NB4 (cell line): ENCODE results near the gene SLC39A2.
"Not testable (repeated sequence)": the region's sequence is repeated elsewhere in the genome, so short reads cannot be mapped to it uniquely, and the experiment has no call there.

Source experiments
- DNase-seq: peaks from one replicate; pipeline ENCODE4 v3.0.0; 2010; ENCODE audit warnings: low read depth
- H3K4me3 ChIP-seq: one replicate; pipeline ENCODE4 v1.5.1; 2011; ENCODE audit warnings: mild to moderate bottlenecking, low read depth, low read length, moderate library complexity
- CTCF ChIP-seq: IDR thresholded peaks from one replicate; pipeline ENCODE4 v1.5.1; 2012; ENCODE audit warnings: low read depth, low read length
- MYC ChIP-seq: IDR thresholded peaks from 2 replicates; pipeline ENCODE4 v1.6.1; 2011; ENCODE audit warnings: low read depth, low read length
- POLR2A ChIP-seq: IDR thresholded peaks from 2 replicates; pipeline ENCODE4 v1.6.1; 2011; ENCODE audit warnings: mild to moderate bottlenecking; ENCODE audit not compliant: insufficient read length; ENCODE audit errors: extremely low read depth
- TF ChIP-seq, protein P1 (sequence below): IDR thresholded peaks from 2 replicates; pipeline ENCODE4 v1.6.1; 2011; ENCODE audit warnings: low read depth, low read length

The SLC39A2 gene

DNA sequence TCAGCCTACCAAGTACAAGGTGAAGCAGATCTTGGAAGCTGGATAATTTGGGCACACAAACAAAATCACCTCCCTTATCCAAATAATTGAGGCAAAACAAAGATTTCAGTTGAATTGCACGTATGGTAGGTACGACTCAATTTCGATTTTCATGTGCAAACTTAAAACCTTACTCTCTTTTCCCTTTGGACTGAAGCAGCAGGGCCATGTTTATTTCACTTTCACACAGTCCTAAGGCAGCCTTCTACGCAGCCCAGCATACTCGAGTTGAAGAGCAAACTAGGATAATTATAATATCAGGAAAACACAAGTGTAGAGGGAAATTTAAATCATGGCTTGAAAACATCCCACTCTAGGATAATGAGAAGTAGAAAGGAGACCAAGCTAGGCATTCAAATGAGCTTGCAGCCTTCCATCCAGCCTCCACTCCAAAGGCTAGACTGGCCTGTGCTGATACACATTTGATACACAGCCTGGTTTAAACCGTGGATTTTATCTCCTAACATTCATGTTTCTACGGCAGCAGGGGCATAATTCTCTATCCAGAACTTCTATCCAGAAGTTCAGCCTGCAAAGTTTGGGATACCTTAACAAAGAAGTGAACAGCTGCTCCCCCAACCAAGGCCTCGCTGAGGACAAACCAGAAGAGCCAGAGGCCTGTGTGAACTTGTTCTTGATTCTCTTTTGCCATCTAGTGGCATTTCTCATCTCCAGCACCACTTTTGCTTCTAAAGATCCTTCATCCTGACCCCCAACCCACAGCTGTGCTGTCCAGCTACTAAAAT, 40.7 kb downstream of the SLC39A2 start:
- peak; percentile 66 for DNase-seq
- no peak overlapping the region for H3K4me3 ChIP-seq
- 0 out of 2 replicates have a peak, but pooled peaks have one; percentile 22 for TF ChIP-seq MYC
- TF ChIP-seq, protein P1, sequence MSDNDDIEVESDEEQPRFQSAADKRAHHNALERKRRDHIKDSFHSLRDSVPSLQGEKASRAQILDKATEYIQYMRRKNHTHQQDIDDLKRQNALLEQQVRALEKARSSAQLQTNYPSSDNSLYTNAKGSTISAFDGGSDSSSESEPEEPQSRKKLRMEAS = 0 out of 2 replicates have a peak, but pooled peaks have one; percentile 30
- peak; percentile 52 for TF ChIP-seq CTCF
- TF ChIP-seq POLR2A = no peak

- no peak for DNase-seq
Observed at GRCh38 chr14:21040370-21040925, 41.4 kb downstream of the SLC39A2 start.

DNA sequence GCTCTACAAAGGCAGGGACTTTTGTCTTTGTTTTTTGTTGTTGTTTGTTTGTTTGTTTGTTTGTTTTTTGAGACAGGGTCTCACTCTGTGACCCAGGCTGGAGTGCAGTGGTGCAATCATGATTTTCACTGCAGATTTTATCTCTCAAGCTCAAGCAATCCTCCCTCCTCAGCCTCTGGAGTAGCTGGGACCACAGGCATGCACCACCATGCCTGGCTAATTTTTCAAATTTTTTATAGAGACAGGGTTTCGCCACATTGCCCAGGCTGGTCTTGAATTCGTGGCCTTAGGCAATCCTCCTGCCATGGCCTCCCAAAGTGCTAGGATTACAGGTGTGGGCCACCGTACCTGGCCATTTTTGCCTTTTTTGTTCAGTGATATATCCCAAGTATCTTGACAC, 41.8 kb downstream of the SLC39A2 start:
- not testable (repeated sequence) for DNase-seq, H3K4me3 ChIP-seq

More at GRCh38 chr14:21040370-21040925, 41.4 kb downstream of the SLC39A2 start:
- TF ChIP-seq CTCF (no peak), POLR2A (no peak), MYC (no peak)
- TF ChIP-seq, protein P1 = no peak
- H3K4me3 ChIP-seq = no peak overlapping the region

- TF ChIP-seq, protein P1 = no peak
- TF ChIP-seq POLR2A = no peak
- no peak for TF ChIP-seq MYC
- H3K4me3 ChIP-seq = no peak within 1 kb of the TSS
Observed at GRCh38 chr14:21041676-21042433, 42.8 kb downstream of the SLC39A2 start, which contains the start of gene RNASE7. TSS of gene RNASE7 (plus strand) at chr14:21042362. CDS start at chr14:21042993, 631 bp downstream.

GRCh38 chr14:21042918-21043317, 43.8 kb downstream of the SLC39A2 start:
- no peak for TF ChIP-seq CTCF
- no peak for DNase-seq
- no peak overlapping the region for H3K4me3 ChIP-seq

More at GRCh38 chr14:21041676-21042433, 42.8 kb downstream of the SLC39A2 start, which contains the start of gene RNASE7:
- no peak for DNase-seq

- no peak for TF ChIP-seq CTCF
- no peak for TF ChIP-seq POLR2A
- TF ChIP-seq, protein P1 = no peak
- DNase-seq = no peak
- H3K4me3 ChIP-seq = no peak overlapping the region
Observed at GRCh38 chr14:21043387-21043973, 44.4 kb downstream of the SLC39A2 start.
